HL-60 (cell line): ENCODE measurements around the gene SAA4.
"Not testable (repeated sequence)": the region's sequence is repeated elsewhere in the genome, so short reads cannot be mapped to it uniquely, and the experiment has no call there.

Experiments
- DNase-seq, 2 experiments: peaks; one replicate each; pipeline ENCODE4 v3.0.0-alpha.2; 2010 to 2020; ENCODE audit warnings: low read depth in 1 of 2, low spot score in 1 of 2
- H3K27ac ChIP-seq: fragments of 250-450 bp; sonication (Bioruptor Pico); replicated peaks from 2 replicates; pipeline ENCODE4 v1.5.1; 2020; ENCODE audit warnings: mild to moderate bottlenecking, moderate library complexity
- H3K27me3 ChIP-seq: fragments of 250-450 bp; sonication (Bioruptor Pico); 2 replicates; pipeline ENCODE4 v1.5.1; 2021; ENCODE audit warnings: mild to moderate bottlenecking, moderate library complexity; ENCODE audit not compliant: insufficient read depth, poor library complexity, severe bottlenecking
- H3K4me3 ChIP-seq: replicated peaks from 2 replicates; pipeline ENCODE4 v1.5.1; 2011; ENCODE audit warnings: mild to moderate bottlenecking, control low read depth, low read length; ENCODE audit not compliant: insufficient read depth
- CTCF ChIP-seq: IDR thresholded peaks from one replicate; pipeline ENCODE4 v1.5.1; 2011; ENCODE audit warnings: low read length, control low read depth, inconsistent platforms; ENCODE audit not compliant: insufficient read depth
- GABPA ChIP-seq: IDR thresholded peaks from 2 replicates; pipeline ENCODE4 v1.6.1; 2012; ENCODE audit warnings: low read depth
- POLR2AphosphoS5 ChIP-seq: IDR thresholded peaks from 2 replicates; pipeline ENCODE4 v1.6.1; 2012; ENCODE audit warnings: low read depth
- REST ChIP-seq: IDR thresholded peaks from 2 replicates; pipeline ENCODE4 v1.6.1; 2012; ENCODE audit warnings: low read depth; ENCODE audit not compliant: insufficient replicate concordance
- SPI1 ChIP-seq: IDR thresholded peaks from 2 replicates; pipeline ENCODE4 v1.6.1; 2012; ENCODE audit warnings: low read depth, mild to moderate bottlenecking, borderline replicate concordance

The SAA4 gene

GRCh38 chr11:18277565-18278271 is 41.1 kb upstream of the SAA4 start:
- TF ChIP-seq CTCF (no peak), SPI1 (peak; percentile 59; the same call in 1 of the 2 replicates), GABPA (no peak)
- Histone ChIP-seq H3K27ac (peak overlapping the region; percentile 27), H3K27me3 (no peaks in the 10 kb centered on the region), H3K4me3 (no peak overlapping the region)
- DNase-seq: peak; percentile 81 to 82

- no peak overlapping the region for H3K4me3 ChIP-seq
- no peak for DNase-seq
- TF ChIP-seq POLR2AphosphoS5: no peak
- TF ChIP-seq REST: no peak
- TF ChIP-seq GABPA: no peak
- no peak for TF ChIP-seq SPI1
- TF ChIP-seq CTCF: no peak
- no peak overlapping the region for H3K27ac ChIP-seq
- no peaks in the 10 kb centered on the region for H3K27me3 ChIP-seq
Observed at GRCh38 chr11:18271206-18271605, 34.6 kb upstream of the SAA4 start.

GRCh38 chr11:18270102-18270501 is 33.5 kb upstream of the SAA4 start:
- Histone ChIP-seq H3K4me3 (no peak overlapping the region), H3K27me3 (no peaks in the 10 kb centered on the region), H3K27ac (no peak overlapping the region)
- DNase-seq: no peak
- TF ChIP-seq GABPA (no peak), POLR2AphosphoS5 (no peak), REST (no peak), CTCF (no peak), SPI1 (no peak)

- DNase-seq, H3K27ac ChIP-seq, H3K4me3 ChIP-seq, H3K27me3 ChIP-seq: not testable (repeated sequence)
Observed at GRCh38 chr11:18269252-18269651, 32.6 kb upstream of the SAA4 start.

- DNase-seq: not testable (repeated sequence)
Observed at GRCh38 chr11:18267335-18268133, 30.9 kb upstream of the SAA4 start.

More at GRCh38 chr11:18267335-18268133, 30.9 kb upstream of the SAA4 start:
- H3K27me3 ChIP-seq, H3K4me3 ChIP-seq, H3K27ac ChIP-seq: not testable (repeated sequence)
